NOMO-1 (cell line): ENCODE results near the gene CTIF.

Experiments
- DNase-seq, 2 experiments: peaks; one replicate each; lab custom pipeline; 2025; ENCODE audit not compliant: unreplicated experiment in 2 of 2; lab: John Stamatoyannopoulos, UW

The CTIF gene

GRCh38 chr18:48573632-48574283 lies 34.9 kb downstream of the CTIF start:
- DNase-seq, result no peak

GRCh38 chr18:48574667-48575300 lies 36.0 kb downstream of the CTIF start:
- no peak for DNase-seq

GRCh38 chr18:48575301-48575657 lies 36.4 kb downstream of the CTIF start:
- no peak for DNase-seq

DNA sequence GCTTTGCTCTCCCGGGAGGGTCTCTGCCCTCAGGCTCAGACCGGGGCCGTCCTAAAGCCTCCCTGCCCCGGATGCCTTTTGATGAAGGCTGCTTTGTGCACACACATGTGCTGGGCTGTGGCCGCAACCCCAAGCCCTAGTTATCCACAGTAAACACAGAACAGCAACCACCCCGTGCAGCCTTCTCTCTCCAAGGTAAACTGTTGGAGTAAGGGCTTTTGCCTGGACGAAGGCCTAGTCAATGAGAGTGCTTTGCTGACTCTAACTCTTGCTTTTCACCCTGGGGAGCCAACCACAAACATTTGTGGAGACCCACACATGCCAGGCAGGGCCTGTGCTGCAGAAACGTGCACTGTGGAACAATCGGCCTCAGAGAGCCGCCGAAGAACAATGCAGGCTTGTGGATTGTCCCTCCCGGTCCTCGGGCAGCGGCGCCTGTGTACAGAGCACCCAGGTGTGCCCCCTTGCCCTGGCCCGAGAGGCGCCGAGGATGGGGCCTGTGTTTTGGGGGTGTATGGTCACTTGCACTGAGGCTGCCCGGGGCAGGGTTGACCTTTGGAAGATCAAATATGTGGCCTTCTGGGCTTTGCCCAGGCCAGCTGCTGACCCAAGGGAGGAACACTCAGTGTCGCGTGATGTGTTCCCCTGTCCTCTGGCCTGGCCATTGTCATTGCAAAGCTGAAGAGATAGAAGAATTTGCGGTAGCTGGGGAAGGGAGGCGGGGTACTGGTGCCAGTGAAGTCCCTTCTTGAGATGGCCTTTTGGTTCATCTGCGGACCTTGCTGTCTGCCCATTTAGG lies 37.0 kb downstream of the CTIF start:
- DNase-seq, result no peak

DNA sequence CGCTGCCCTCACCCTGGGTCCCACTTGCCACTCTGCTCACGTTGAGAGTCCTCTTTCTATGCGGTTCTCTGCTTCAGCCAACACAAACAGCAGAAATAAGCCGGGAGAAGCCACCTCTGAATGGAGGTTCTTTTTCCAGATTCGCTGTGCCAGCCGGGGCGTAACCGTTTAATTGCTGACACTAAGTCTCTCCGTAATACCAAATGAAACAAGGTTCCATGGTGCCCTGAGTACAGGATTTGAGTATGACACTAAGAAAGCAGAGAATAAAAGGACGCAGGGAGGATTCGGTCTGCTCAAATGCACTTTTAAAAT lies 37.6 kb downstream of the CTIF start:
- DNase-seq, result no peak

- DNase-seq, result no peak
Measured at GRCh38 chr18:48577478-48578190, 38.8 kb downstream of the CTIF start.

GRCh38 chr18:48578289-48578688 lies 39.5 kb downstream of the CTIF start:
- no peak for DNase-seq

GRCh38 chr18:48580066-48580465 lies 41.2 kb downstream of the CTIF start:
- no peak for DNase-seq

DNA sequence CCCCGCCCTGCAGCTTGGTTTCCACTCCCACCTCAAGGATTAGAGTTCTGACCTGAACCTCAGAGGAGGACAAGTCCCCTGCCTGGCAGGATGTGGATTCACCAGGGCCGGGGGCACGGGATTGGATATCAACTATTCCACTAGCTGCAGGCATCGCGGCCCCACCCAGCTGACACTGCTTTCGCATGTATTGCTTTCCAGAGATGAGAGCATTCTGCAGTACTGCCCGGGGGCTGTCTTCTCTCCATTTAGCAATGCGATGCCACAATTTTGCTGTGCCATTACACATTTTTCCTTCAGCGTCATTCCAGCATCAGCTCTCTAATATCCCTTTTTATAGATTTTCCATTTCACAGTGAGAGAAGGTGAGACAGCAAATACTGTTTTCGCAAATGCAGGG lies 42.0 kb downstream of the CTIF start:
- no peak for DNase-seq

- DNase-seq, result no peak
Measured at GRCh38 chr18:48581206-48581605, 42.4 kb downstream of the CTIF start.

GRCh38 chr18:48581941-48582340 lies 43.1 kb downstream of the CTIF start:
- no peak for DNase-seq

GRCh38 chr18:48582946-48583345 lies 44.1 kb downstream of the CTIF start:
- no peak for DNase-seq

DNA sequence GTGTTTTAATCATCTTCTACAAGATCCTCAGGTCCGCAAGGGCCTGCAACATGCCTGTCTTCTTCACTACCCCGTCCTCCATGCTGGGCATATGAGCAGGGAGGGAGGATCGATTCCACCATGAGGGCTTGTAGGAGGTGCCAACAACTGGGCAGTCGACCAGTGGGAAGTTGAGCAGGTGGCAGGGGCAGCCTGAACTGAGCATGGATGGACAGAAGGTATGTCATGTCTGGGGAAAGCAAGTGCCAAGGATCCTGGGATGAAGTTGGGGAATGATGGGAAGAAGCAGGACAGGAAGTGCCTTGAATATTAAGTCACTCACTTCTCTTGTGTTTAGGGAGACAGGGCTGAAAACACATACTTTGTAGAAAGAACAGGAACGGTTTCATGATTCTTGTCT lies 44.7 kb downstream of the CTIF start:
- no peak for DNase-seq

- DNase-seq, result no peak
Measured at GRCh38 chr18:48589797-48590519, 51.1 kb downstream of the CTIF start.

DNA sequence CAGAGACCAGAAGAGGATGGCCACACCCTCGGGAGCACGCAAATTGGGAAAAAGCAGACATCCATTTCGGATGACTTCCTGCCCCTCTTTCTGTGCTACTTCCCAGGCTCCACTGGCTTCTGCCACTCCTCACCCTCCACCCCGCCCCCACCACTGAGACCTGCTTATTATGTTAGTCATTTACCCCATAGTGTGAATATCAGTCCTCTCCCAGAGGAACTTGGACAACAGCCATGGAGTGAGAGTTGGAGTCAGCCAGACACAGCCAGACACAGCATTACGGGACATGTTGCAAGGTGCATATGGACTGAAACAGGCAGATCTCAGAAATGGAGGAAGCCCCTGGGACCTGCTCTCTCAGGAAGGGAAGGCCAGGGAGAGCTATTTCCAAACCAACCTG lies 51.8 kb downstream of the CTIF start:
- DNase-seq, result no peak

DNA sequence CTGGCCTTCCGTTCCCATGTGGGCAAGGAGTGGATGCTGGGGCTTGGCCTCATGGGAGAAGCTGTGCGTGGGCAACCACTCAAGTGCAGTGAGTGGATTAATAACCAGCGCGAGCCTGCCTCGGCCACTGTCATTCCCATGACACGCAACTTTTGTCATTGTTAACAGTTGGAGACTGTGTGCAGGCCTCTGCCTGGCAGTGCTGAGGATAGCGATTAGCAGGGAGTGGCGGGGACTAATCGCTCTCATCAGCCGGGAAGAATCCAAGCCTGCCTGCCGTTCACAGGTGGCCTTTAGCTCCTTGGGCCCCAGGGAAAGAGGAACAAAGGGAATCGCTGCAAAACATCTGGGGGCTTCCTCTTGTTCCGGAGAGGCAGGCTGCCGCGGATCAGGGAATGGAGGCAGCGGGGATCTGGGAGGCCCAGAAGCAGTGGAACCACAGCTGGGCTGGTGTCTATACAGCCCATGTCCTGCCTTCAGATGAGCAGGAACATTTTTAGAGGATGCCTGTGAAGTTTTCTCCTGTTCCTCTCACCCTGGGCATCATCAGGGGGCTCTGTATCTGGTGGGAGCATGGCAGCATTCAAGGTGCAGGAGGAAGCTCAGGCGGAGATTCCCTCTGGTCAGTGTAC lies 53.8 kb downstream of the CTIF start:
- DNase-seq, result no peak

- DNase-seq, result no peak
Measured at GRCh38 chr18:48594471-48595094, 55.8 kb downstream of the CTIF start.

GRCh38 chr18:48595703-48596218 lies 56.9 kb downstream of the CTIF start:
- DNase-seq, result no peak

GRCh38 chr18:48597110-48597509 lies 58.3 kb downstream of the CTIF start:
- no peak for DNase-seq

- no peak for DNase-seq
Measured at GRCh38 chr18:48597671-48598070, 58.8 kb downstream of the CTIF start.
